Astrocyte of the cerebellum (primary cell): Measurements from ENCODE around the gene ESRRB.
"Not testable (repeated sequence)": the region's sequence is repeated elsewhere in the genome, so short reads cannot be mapped to it uniquely, and the experiment has no call there.

Source experiments
- DNase-seq: peaks from one replicate; pipeline ENCODE4 v3.0.0-alpha.2; 2011; ENCODE audit warnings: low read depth
- H3K4me3 ChIP-seq: 2 replicates; pipeline ENCODE4 v1.5.1; 2011; ENCODE audit warnings: mild to moderate bottlenecking, low read depth, low read length, moderate library complexity
- CTCF ChIP-seq: IDR thresholded peaks from 2 replicates; pipeline ENCODE4 v1.5.1; 2012; ENCODE audit warnings: low read length, low read depth, moderate library complexity, mild to moderate bottlenecking; ENCODE audit errors: missing control alignments
- in situ Hi-C: cut with HindIII; loops from 2 replicates; pipeline ENCODE4 v1.10.0; 2017; ENCODE audit warnings: low sequenced_read_pairs

ESRRB gene

GRCh38 chr14:76518366-76518765 lies 142.4 kb downstream of the ESRRB start:
- in situ Hi-C loops: no loop called here
- no peak for DNase-seq
- TF ChIP-seq CTCF: no peak

GRCh38 chr14:76525106-76525821 lies 149.3 kb downstream of the ESRRB start:
- DNase-seq: no peak
- H3K4me3 ChIP-seq: no peak overlapping the region
- in situ Hi-C loops: no loop called here
- no peak for TF ChIP-seq CTCF

More at GRCh38 chr14:76518366-76518765, 142.4 kb downstream of the ESRRB start:
- no peak overlapping the region for H3K4me3 ChIP-seq

GRCh38 chr14:76531085-76531484 lies 155.1 kb downstream of the ESRRB start:
- in situ Hi-C loops: no loop called here
- no peak overlapping the region for H3K4me3 ChIP-seq
- no peak for TF ChIP-seq CTCF
- DNase-seq: no peak

GRCh38 chr14:76531821-76532318 lies 155.9 kb downstream of the ESRRB start:
- TF ChIP-seq CTCF: no peak
- in situ Hi-C loops: no loop called here
- DNase-seq: no peak
- no peak overlapping the region for H3K4me3 ChIP-seq

GRCh38 chr14:76536636-76537035 lies 160.7 kb downstream of the ESRRB start:
- H3K4me3 ChIP-seq, DNase-seq, in situ Hi-C loops: not testable (repeated sequence)

- no peak for TF ChIP-seq CTCF
- in situ Hi-C loops: no loop called here
- no peak for DNase-seq
- H3K4me3 ChIP-seq: no peak overlapping the region
These were observed 162.1 kb downstream of the ESRRB start for GRCh38 chr14:76537906-76538647.

- TF ChIP-seq CTCF: no peak
- H3K4me3 ChIP-seq: no peak overlapping the region
- in situ Hi-C loops: no loop called here
- no peak for DNase-seq
These were observed 162.7 kb downstream of the ESRRB start for GRCh38 chr14:76538648-76539008.
